MCF 10A (cell line): Measurements from ENCODE around the gene RAB11FIP5. TPM values are rescaled to one million over a fixed set of nuclear protein-coding genes. Genes with fewer than 3 reads are reported as not detected.

Experiments
- BruUV-seq: library from RNA; stranded (reverse); fragments of 400-500 nt; replicated peaks from 2 replicates; lab custom pipeline; 2021; lab: Mats Ljungman, UMichigan
- CTCF ChIA-PET: fragments of 300-600 bp; sonication (Branson Sonifier 250); formaldehyde crosslinking; extraction: SDS; loops from one replicate; lab custom pipeline; 2021; ENCODE audit warnings: antibody characterized with exemption, inconsistent platforms; lab: Yijun Ruan, JAX
- POLR2A ChIA-PET: fragments of 300-600, 350-650 bp; sonication (Branson Sonifier 250); formaldehyde crosslinking; extraction: SDS; loops from one replicate; lab custom pipeline; 2020; ENCODE audit warnings: antibody characterized with exemption, inconsistent platforms; lab: Yijun Ruan, JAX
- DNase-seq: peaks from one replicate; pipeline ENCODE4 v3.0.0-alpha.2; 2018; ENCODE audit not compliant: unreplicated experiment
- H3K27ac Mint-ChIP-seq: one replicate; pipeline ENCODE4 v1.8.0; 2022; ENCODE audit warnings: mild to moderate bottlenecking, low read depth, mixed read lengths; ENCODE audit not compliant: unreplicated experiment
- H3K27me3 Mint-ChIP-seq: one replicate; pipeline ENCODE4 v1.8.0; 2022; ENCODE audit warnings: mixed read lengths; ENCODE audit not compliant: insufficient read depth, unreplicated experiment
- H3K36me3 Mint-ChIP-seq: one replicate; pipeline ENCODE4 v1.8.0; 2022; ENCODE audit warnings: mild to moderate bottlenecking, moderate library complexity, mixed read lengths; ENCODE audit not compliant: insufficient read depth, unreplicated experiment
- H3K4me1 Mint-ChIP-seq: one replicate; pipeline ENCODE4 v1.8.0; 2022; ENCODE audit warnings: mixed read lengths; ENCODE audit not compliant: insufficient read depth, unreplicated experiment
- H3K4me3 Mint-ChIP-seq: one replicate; pipeline ENCODE4 v1.8.0; 2022; ENCODE audit warnings: mild to moderate bottlenecking, moderate library complexity, mixed read lengths; ENCODE audit not compliant: unreplicated experiment
- H3K9me3 Mint-ChIP-seq: one replicate; pipeline ENCODE4 v1.8.0; 2022; ENCODE audit warnings: mixed read lengths; ENCODE audit not compliant: unreplicated experiment
- CTCF ChIP-seq: fragments of 200-600 bp; IDR thresholded peaks from one replicate; pipeline ENCODE4 v1.8.0; 2022; ENCODE audit warnings: antibody characterized with exemption, mild to moderate bottlenecking; ENCODE audit not compliant: unreplicated experiment
- intact Hi-C: fragments of 100-400 bp; cut with micrococcal nuclease; formaldehyde crosslinking; loops from 2 replicates; pipeline ENCODE4 v1.14.1; 2022
- total RNA-seq: library from RNA; stranded (reverse); gene quantifications from 2 replicates; pipeline ENCODE4 v1.2.3, GENCODE V29; 2022

RAB11FIP5 gene
- total RNA-seq, 1 experiment from 2014 or later: 36.9 TPM

- H3K27me3 Mint-ChIP-seq: no peaks in the 10 kb centered on the region
- TF ChIP-seq CTCF: no peak
- no peak overlapping the region for H3K27ac Mint-ChIP-seq
- ChIA-PET POLR2A (no interaction called here), CTCF (interaction anchor here (0.6 kb wide), 2 partner anchors 32 to 48 kb away, joined by 3 read pairs; no protein-coding TSS in a partner anchor)
- BruUV-seq: no TSS peak
- H3K4me3 Mint-ChIP-seq: no peak overlapping the region
- peaks cover 12% of the 10 kb centered on the region for H3K4me1 Mint-ChIP-seq
- H3K9me3 Mint-ChIP-seq: no peaks in the 10 kb centered on the region
- no peak for DNase-seq
- intact Hi-C loops: no loop called here
- no peaks in the 10 kb centered on the region for H3K36me3 Mint-ChIP-seq
Measured at GRCh38 chr2:73059106-73059505, 53.6 kb downstream of the RAB11FIP5 start.

DNA sequence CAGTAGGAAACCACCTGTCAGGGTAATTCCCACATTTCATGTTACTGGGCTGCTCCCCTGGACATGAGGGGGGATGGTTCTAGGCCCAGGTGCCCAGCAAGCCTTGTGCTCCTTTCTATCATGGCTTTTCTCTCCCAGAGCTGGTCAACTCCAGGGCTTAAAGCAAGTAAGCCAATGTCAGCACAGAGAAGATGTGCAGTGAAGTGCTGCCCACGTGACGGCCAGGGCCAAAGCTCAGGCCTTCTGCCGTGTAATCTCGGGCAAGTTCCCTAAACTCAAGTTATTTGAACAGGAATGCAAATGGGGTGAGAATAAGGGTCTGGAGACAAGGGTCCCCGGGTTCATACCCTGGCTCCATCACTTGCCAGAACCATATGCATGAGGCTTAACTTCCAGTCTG lies 57.8 kb downstream of the RAB11FIP5 start:
- Mint-ChIP-seq H3K9me3 (no peaks in the 10 kb centered on the region), H3K27me3 (no peaks in the 10 kb centered on the region), H3K27ac (no peak overlapping the region), H3K4me1 (peaks cover 5% of the 10 kb centered on the region), H3K36me3 (peaks cover 7% of the 10 kb centered on the region), H3K4me3 (no peak overlapping the region)
- intact Hi-C loops: no loop called here
- ChIA-PET POLR2A (no interaction called here), CTCF (interaction anchor here (0.9 to 1.7 kb wide), 2 partner anchors 61 to 63 kb away, joined by 3 to 5 read pairs; no protein-coding TSS in a partner anchor)
- DNase-seq: no peak
- no peak for TF ChIP-seq CTCF
- BruUV-seq: no TSS peak

DNA sequence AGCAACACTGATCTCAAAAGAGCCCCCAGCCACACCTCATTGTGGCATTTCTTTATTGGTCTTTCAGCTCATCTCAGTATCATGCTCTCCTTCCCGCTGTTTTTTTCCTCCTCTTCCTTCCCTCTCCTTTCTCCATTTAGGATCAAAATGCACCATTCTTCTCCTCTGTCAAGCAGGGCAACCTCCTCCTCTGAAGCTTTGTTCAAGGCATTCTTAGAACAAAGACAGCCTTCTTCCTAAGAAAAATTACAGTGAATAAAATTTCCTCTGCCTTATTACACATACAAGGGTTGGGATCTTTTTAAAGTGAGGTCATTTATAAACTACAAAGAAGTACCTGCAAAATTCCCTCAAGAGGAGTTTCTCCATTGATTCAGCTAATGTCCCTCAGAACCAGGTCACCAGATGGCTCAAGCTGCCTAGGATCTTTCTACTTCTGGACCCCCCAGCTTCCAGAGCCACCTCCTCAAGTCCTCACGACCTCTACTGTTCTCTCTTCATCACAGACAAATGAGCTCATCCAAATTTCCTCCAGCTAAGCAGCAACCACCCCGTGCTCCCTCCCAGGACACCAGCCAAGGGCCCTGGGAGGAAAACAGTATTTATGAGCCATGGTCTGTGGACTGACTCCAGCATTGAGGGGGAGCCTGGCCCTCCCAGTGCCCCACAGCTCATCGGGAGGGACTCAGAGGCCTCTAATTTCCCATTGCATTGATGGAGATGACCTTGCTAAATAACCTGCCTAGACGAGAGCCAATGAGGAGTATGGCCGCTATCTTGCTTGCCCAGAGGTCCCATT lies 59.2 kb downstream of the RAB11FIP5 start:
- intact Hi-C loops: no loop called here

More for the DNA sequence above, 59.2 kb downstream of the RAB11FIP5 start:
- Mint-ChIP-seq H3K36me3 (peaks cover 12% of the 10 kb centered on the region), H3K9me3 (no peaks in the 10 kb centered on the region), H3K4me1 (peaks cover 5% of the 10 kb centered on the region), H3K4me3 (no peak overlapping the region), H3K27me3 (no peaks in the 10 kb centered on the region), H3K27ac (no peak overlapping the region)
- ChIA-PET POLR2A (interaction anchor here (0.7 kb wide), 1 partner anchor 49 kb away, joined by 3 read pairs; no protein-coding TSS in a partner anchor), CTCF (interaction anchor here (0.7 to 1.0 kb wide), 2 partner anchors 60 to 111 kb away, joined by 3 to 6 read pairs; no protein-coding TSS in a partner anchor)
- TF ChIP-seq CTCF: no peak
- DNase-seq: no peak
- BruUV-seq: no TSS peak
